ENCODE data around the gene RRAGD. TPM values are rescaled to one million over a fixed set of nuclear protein-coding genes. Genes with fewer than 3 reads are reported as not detected.

Gene RRAGD
- total and polyA plus RNA-seq, 2 of the 13 experiments (the other 11 are each of a cell fraction or from before 2014, with no cell fraction given) = 0.35 to 0.53 TPM

- Histone ChIP-seq H2AFZ (ENCODE audit: low read length) (no peak overlapping the region), H3K36me3 (replicated peaks in 1 of 2; ENCODE audit: control insufficient read depth in 1 of 2, insufficient read depth in 2 of 2, low read length in 2 of 2) (no peaks in the 10 kb centered on the region), H3K4me3 (replicated peaks in 1 of 3; ENCODE audit: insufficient read depth in 1 of 3, low read depth in 2 of 3, low read length in 3 of 3) (no peak overlapping the region), H3K4me1 (ENCODE audit: insufficient read depth, low read length) (peaks cover 7% of the 10 kb centered on the region; the same call in 1 of the 2 replicates), H3K9me3 (ENCODE audit: low read length) (no peaks in the 10 kb centered on the region), H4K20me1 (ENCODE audit: insufficient read depth, low read length) (no peaks in the 10 kb centered on the region), H3K4me2 (ENCODE audit: low read depth, low read length) (no peak overlapping the region), H3K9ac (ENCODE audit: insufficient read depth, low read depth, low read length) (no peak overlapping the region), H3K79me2 (ENCODE audit: insufficient read depth, low read length) (no peaks in the 10 kb centered on the region), H3K27ac (ENCODE audit: extremely low read length, insufficient read depth, low read length) (no peak overlapping the region), H3K27me3 (ENCODE audit: control insufficient read depth in 1 of 2, insufficient read depth in 2 of 2, low read length in 2 of 2) (peaks cover 4 to 12% of the 10 kb centered on the region in 2 experiments; a peak in 3 of 5 replicates)
- intact Hi-C loops (cut with micrococcal nuclease; ENCODE audit: unreplicated experiment) (loop anchor here (5.0 kb wide), 1 partner anchor 167 kb away; no protein-coding TSS in a partner anchor), in situ Hi-C loops (cut with HindIII; ENCODE audit: extremely low pct_ligation_motif_present, low pct_unique_long_range_greater_than_20kb) (loop anchor here (5.0 kb wide), 1 partner anchor 182 kb away; no protein-coding TSS in a partner anchor)
- 53% methylated on average over 5 of the region's 7 CpGs for WGBS (ENCODE audit: low lambda C conversion rate)
- POLR2A ChIA-PET = no interaction called here
- ATAC-seq (no peak), FAIRE-seq (no peak), DNase-seq (ENCODE audit: low spot score) (no peak)
- CTCF ChIA-PET (ENCODE audit: low intra/inter-chr PET ratio, low total read pairs) = no interaction called here
- BruUV-seq (replicated peaks) = no TSS peak
- TF ChIP-seq CC2D1A (CRISPR knock-in tag; IDR thresholded peaks at IDR 0.05) = no peak
- TF ChIP-seq ZNF816 (CRISPR knock-in tag; IDR thresholded peaks at IDR 0.05; ENCODE audit: borderline replicate concordance) = no peak
- TF ChIP-seq ZNF513 (CRISPR knock-in tag; conservative IDR thresholded peaks at IDR 0.05) = no peak
- TF ChIP-seq ZNF501 (CRISPR knock-in tag; IDR thresholded peaks at IDR 0.05) = no peak
- TF ChIP-seq, protein P1, sequence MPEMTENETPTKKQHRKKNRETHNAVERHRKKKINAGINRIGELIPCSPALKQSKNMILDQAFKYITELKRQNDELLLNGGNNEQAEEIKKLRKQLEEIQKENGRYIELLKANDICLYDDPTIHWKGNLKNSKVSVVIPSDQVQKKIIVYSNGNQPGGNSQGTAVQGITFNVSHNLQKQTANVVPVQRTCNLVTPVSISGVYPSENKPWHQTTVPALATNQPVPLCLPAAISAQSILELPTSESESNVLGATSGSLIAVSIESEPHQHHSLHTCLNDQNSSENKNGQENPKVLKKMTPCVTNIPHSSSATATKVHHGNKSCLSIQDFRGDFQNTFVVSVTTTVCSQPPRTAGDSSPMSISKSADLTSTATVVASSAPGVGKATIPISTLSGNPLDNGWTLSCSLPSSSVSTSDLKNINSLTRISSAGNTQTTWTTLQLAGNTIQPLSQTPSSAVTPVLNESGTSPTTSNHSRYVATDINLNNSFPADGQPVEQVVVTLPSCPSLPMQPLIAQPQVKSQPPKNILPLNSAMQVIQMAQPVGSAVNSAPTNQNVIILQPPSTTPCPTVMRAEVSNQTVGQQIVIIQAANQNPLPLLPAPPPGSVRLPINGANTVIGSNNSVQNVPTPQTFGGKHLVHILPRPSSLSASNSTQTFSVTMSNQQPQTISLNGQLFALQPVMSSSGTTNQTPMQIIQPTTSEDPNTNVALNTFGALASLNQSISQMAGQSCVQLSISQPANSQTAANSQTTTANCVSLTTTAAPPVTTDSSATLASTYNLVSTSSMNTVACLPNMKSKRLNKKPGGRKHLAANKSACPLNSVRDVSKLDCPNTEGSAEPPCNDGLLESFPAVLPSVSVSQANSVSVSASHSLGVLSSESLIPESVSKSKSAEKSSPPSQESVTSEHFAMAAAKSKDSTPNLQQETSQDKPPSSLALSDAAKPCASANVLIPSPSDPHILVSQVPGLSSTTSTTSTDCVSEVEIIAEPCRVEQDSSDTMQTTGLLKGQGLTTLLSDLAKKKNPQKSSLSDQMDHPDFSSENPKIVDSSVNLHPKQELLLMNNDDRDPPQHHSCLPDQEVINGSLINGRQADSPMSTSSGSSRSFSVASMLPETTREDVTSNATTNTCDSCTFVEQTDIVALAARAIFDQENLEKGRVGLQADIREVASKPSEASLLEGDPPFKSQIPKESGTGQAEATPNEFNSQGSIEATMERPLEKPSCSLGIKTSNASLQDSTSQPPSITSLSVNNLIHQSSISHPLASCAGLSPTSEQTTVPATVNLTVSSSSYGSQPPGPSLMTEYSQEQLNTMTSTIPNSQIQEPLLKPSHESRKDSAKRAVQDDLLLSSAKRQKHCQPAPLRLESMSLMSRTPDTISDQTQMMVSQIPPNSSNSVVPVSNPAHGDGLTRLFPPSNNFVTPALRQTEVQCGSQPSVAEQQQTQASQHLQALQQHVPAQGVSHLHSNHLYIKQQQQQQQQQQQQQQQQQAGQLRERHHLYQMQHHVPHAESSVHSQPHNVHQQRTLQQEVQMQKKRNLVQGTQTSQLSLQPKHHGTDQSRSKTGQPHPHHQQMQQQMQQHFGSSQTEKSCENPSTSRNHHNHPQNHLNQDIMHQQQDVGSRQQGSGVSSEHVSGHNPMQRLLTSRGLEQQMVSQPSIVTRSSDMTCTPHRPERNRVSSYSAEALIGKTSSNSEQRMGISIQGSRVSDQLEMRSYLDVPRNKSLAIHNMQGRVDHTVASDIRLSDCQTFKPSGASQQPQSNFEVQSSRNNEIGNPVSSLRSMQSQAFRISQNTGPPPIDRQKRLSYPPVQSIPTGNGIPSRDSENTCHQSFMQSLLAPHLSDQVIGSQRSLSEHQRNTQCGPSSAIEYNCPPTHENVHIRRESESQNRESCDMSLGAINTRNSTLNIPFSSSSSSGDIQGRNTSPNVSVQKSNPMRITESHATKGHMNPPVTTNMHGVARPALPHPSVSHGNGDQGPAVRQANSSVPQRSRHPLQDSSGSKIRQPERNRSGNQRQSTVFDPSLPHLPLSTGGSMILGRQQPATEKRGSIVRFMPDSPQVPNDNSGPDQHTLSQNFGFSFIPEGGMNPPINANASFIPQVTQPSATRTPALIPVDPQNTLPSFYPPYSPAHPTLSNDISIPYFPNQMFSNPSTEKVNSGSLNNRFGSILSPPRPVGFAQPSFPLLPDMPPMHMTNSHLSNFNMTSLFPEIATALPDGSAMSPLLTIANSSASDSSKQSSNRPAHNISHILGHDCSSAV (CRISPR knock-in tag; IDR thresholded peaks at IDR 0.05; ENCODE audit: borderline replicate concordance) = no peak
- no peak for TF ChIP-seq ZFP90 (CRISPR knock-in tag; IDR thresholded peaks at IDR 0.05; ENCODE audit: borderline replicate concordance)
- TF ChIP-seq EZH2 (conservative IDR thresholded peaks at IDR 0.05; ENCODE audit: low read depth, low read length) = no peak
- no peak for TF ChIP-seq PHF8 (CRISPR knock-in tag; IDR thresholded peaks at IDR 0.05)
- TF ChIP-seq RAD51 (IDR thresholded peaks at IDR 0.05; ENCODE audit: borderline replicate concordance) = no peak
- TF ChIP-seq, protein P2, sequence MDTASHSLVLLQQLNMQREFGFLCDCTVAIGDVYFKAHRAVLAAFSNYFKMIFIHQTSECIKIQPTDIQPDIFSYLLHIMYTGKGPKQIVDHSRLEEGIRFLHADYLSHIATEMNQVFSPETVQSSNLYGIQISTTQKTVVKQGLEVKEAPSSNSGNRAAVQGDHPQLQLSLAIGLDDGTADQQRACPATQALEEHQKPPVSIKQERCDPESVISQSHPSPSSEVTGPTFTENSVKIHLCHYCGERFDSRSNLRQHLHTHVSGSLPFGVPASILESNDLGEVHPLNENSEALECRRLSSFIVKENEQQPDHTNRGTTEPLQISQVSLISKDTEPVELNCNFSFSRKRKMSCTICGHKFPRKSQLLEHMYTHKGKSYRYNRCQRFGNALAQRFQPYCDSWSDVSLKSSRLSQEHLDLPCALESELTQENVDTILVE (CRISPR knock-in tag; IDR thresholded peaks at IDR 0.05) = no peak
- TF ChIP-seq SPEN (CRISPR knock-in tag; IDR thresholded peaks at IDR 0.05; ENCODE audit: low read depth) = no peak
- no peak for TF ChIP-seq ZKSCAN1 (IDR thresholded peaks at IDR 0.05; ENCODE audit: low read length)
- TF ChIP-seq, protein P3, sequence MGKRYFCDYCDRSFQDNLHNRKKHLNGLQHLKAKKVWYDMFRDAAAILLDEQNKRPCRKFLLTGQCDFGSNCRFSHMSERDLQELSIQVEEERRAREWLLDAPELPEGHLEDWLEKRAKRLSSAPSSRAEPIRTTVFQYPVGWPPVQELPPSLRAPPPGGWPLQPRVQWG (CRISPR knock-in tag; IDR thresholded peaks at IDR 0.05; ENCODE audit: borderline replicate concordance, low read depth) = no peak
Measured at GRCh38 chr6:89430201-89430962, 18.3 kb upstream of the RRAGD start.

Measured in HepG2 (cell line).